ENCODE measurements around the gene ILF3. TPM values are rescaled to one million over a fixed set of nuclear protein-coding genes. Genes with fewer than 3 reads are reported as not detected.

ILF3 gene
- total RNA-seq, 2 experiments from 2014 or later = 464 to 491 TPM

DNA sequence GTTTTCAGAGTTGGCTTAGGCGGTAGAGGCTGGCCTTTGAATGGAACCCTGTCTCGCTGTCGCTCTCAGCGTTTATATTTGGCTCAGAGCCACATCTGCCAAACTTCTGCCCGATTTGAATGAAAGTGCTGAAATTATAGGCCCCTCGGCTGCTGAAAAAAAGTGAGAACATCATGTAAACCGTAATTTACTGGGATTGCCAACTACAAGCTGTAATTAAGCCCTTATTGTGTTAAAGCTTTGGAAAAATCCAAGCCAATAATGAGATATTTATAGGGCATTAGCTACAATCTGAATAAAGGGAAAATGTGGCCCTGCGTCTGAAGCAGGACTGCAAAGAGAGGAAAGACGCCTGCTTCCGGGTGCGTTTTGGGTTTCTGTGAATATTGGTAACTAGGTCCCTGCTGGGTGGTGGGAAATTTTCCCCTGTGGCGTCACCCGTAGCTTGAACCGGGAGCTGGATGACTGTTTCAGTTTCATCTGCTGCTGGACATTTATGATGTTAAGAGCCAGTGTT, 73.6 kb downstream of the ILF3 start:
- Histone ChIP-seq H3K27ac (ENCODE audit: low read depth in 1 of 2, low read length in 2 of 2) (no peak overlapping the region), H3K36me3 (ENCODE audit: insufficient read depth, low read length) (peaks cover 18% of the 10 kb centered on the region), H3K9me3 (ENCODE audit: control insufficient read depth in 1 of 2, insufficient read depth in 1 of 2, low read length in 2 of 2) (no peaks in the 10 kb centered on the region), H3K27me3 (ENCODE audit: control insufficient read depth in 1 of 2, insufficient read depth in 2 of 2, low read length in 2 of 2) (no peaks in the 10 kb centered on the region), H3K4me1 (ENCODE audit: insufficient read depth, low read length) (peaks cover 67% of the 10 kb centered on the region), H3K4me3 (ENCODE audit: low read length) (no peak overlapping the region)
- no peak for DNase-seq
- ChIA-PET POLR2A (interaction anchor here (0.6 kb wide), 2 partner anchors 83 to 136 kb away, joined by 3 read pairs; no protein-coding TSS in a partner anchor), CTCF (no interaction called here)
- Mint-ChIP-seq H3K27ac (peak overlapping the region; percentile 74), H3K4me3 (peak overlapping the region; percentile 16), H3K4me1 (ENCODE audit: low read depth) (peaks cover 64% of the 10 kb centered on the region), H3K36me3 (ENCODE audit: low read depth) (peaks cover 42% of the 10 kb centered on the region), H3K27me3 (no peaks in the 10 kb centered on the region), H3K9me3 (no peaks in the 10 kb centered on the region)
- no peak for ATAC-seq (ENCODE audit: poor library complexity)
- intact Hi-C loops (cut with DNase I, micrococcal nuclease) = no loop called here
- TF ChIP-seq, protein P1, sequence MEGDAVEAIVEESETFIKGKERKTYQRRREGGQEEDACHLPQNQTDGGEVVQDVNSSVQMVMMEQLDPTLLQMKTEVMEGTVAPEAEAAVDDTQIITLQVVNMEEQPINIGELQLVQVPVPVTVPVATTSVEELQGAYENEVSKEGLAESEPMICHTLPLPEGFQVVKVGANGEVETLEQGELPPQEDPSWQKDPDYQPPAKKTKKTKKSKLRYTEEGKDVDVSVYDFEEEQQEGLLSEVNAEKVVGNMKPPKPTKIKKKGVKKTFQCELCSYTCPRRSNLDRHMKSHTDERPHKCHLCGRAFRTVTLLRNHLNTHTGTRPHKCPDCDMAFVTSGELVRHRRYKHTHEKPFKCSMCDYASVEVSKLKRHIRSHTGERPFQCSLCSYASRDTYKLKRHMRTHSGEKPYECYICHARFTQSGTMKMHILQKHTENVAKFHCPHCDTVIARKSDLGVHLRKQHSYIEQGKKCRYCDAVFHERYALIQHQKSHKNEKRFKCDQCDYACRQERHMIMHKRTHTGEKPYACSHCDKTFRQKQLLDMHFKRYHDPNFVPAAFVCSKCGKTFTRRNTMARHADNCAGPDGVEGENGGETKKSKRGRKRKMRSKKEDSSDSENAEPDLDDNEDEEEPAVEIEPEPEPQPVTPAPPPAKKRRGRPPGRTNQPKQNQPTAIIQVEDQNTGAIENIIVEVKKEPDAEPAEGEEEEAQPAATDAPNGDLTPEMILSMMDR (IDR thresholded peaks at IDR 0.05) = no peak

DNA sequence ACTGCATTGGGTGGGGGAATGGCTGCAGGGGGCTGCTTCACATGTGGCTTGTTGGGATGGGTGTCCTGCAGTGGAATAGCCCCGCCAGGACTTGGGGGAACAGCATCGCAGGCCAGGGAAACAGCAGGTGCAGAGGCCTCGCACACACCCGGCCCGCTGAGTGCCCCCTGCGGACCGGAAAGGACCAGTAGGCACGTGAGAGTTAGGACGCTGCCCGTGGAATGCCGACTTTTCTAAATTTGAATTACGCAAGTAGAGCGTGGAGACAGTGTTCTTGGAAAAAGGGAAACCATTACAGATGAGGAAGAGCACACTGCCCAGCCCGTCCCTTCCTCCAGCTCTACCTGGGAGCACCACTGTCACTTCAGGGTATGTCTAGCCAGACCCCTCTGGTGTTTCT, 75.3 kb downstream of the ILF3 start:
- H3K4me3 ChIP-seq (ENCODE audit: low read length) = no peak overlapping the region
- H3K27me3 ChIP-seq (ENCODE audit: control insufficient read depth in 1 of 2, insufficient read depth in 2 of 2, low read length in 2 of 2) = no peaks in the 10 kb centered on the region
- intact Hi-C loops (cut with DNase I, micrococcal nuclease) = no loop called here
- CTCF ChIA-PET = no interaction called here
- Mint-ChIP-seq H3K4me1 (ENCODE audit: low read depth) (peaks cover 55% of the 10 kb centered on the region), H3K27ac (peak overlapping the region; percentile 99), H3K27me3 (no peaks in the 10 kb centered on the region), H3K9me3 (no peaks in the 10 kb centered on the region), H3K4me3 (peak overlapping the region; percentile 25), H3K36me3 (ENCODE audit: low read depth) (peaks cover 34% of the 10 kb centered on the region)
- H3K9me3 ChIP-seq (ENCODE audit: control insufficient read depth in 1 of 2, insufficient read depth in 1 of 2, low read length in 2 of 2) = no peaks in the 10 kb centered on the region
- H3K4me1 ChIP-seq (ENCODE audit: insufficient read depth, low read length) = peaks cover 66% of the 10 kb centered on the region
- POLR2A ChIA-PET = interaction anchor here (1.1 kb wide), 1 partner anchor 12 kb away, joined by 4 read pairs; no protein-coding TSS in a partner anchor
- H3K36me3 ChIP-seq (ENCODE audit: insufficient read depth, low read length) = peaks cover 11% of the 10 kb centered on the region
- ATAC-seq (ENCODE audit: poor library complexity) = no peak
- TF ChIP-seq, protein P1 (IDR thresholded peaks at IDR 0.05) = no peak
- peak overlapping the region in 1 of 2 donors; percentile 80 for H3K27ac ChIP-seq (ENCODE audit: low read depth in 1 of 2, low read length in 2 of 2)
- no peak for DNase-seq

DNA sequence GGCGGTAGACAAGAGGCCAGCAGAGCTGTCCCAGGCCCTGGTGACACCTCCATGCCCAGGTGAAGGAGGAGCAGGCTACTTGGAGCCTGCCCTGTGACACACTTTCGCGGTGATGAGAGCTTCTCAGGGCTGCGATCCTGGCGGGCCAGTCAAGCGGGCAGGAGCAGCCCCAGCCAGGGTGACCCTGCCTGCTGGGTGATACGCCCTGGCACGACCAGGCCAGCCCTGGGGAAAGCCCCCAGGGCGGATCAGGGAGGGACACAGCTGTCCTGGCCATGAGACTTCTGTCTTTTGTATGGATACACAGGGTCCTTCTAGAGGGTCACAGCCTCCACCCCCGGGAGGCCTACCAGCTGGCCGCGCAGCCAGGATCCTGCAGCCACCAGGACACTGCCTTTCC, 76.8 kb downstream of the ILF3 start:
- Mint-ChIP-seq H3K27me3 (no peaks in the 10 kb centered on the region), H3K9me3 (no peaks in the 10 kb centered on the region), H3K36me3 (ENCODE audit: low read depth) (peaks cover 28% of the 10 kb centered on the region), H3K4me3 (peak overlapping the region; percentile 34), H3K27ac (peak overlapping the region; percentile 99), H3K4me1 (ENCODE audit: low read depth) (peaks cover 49% of the 10 kb centered on the region)
- no peak overlapping the region for H3K4me3 ChIP-seq (ENCODE audit: low read length)
- peak overlapping the region; percentile 73 to 80 for H3K27ac ChIP-seq (ENCODE audit: low read depth in 1 of 2, low read length in 2 of 2)
- H3K9me3 ChIP-seq (ENCODE audit: control insufficient read depth in 1 of 2, insufficient read depth in 1 of 2, low read length in 2 of 2) = no peaks in the 10 kb centered on the region
- intact Hi-C loops (cut with DNase I, micrococcal nuclease) = loop anchor here in 1 of 2 experiments (1.0 to 2.0 kb wide), 5 partner anchors 14 to 66 kb away; no protein-coding TSS in a partner anchor
- peaks cover 10% of the 10 kb centered on the region for H3K36me3 ChIP-seq (ENCODE audit: insufficient read depth, low read length)
- ATAC-seq (ENCODE audit: poor library complexity) (no peak), DNase-seq (peak in 2 of 14 experiments; percentile 31 to 52)
- peaks cover 68% of the 10 kb centered on the region for H3K4me1 ChIP-seq (ENCODE audit: insufficient read depth, low read length)
- CTCF ChIA-PET = interaction anchor here (0.8 to 1.9 kb wide), 6 partner anchors 12 to 53 kb away, joined by 3 to 16 read pairs (median 4); partner anchors contain the start of gene DNM2
- POLR2A ChIA-PET = interaction anchor here (0.8 to 2.2 kb wide), 9 partner anchors 10 to 128 kb away, joined by 3 to 30 read pairs (median 4); partner anchors contain the start of gene DNM2
- no peaks in the 10 kb centered on the region for H3K27me3 ChIP-seq (ENCODE audit: control insufficient read depth in 1 of 2, insufficient read depth in 2 of 2, low read length in 2 of 2)
- TF ChIP-seq, protein P1 (IDR thresholded peaks at IDR 0.05) = no peak

Measured in CD4-positive, alpha-beta T cell (primary cell).